PC-9 (cell line): ENCODE measurements around the gene DUS1L. TPM values are rescaled to one million over a fixed set of nuclear protein-coding genes. Genes with fewer than 3 reads are reported as not detected.

ENCODE experiments used
- BruUV-seq: library from RNA; stranded (reverse); fragments of 400-500 nt; replicated peaks from 2 replicates; lab custom pipeline; 2021; lab: Mats Ljungman, UMichigan
- CTCF ChIA-PET: fragments of 300-600 bp; sonication (Branson Sonifier 250); formaldehyde crosslinking; loops from one replicate; lab custom pipeline; 2022; ENCODE audit warnings: antibody characterized with exemption; lab: Charles Lee
- POLR2A ChIA-PET: fragments of 300-600 bp; sonication (Branson Sonifier 250); formaldehyde crosslinking; loops from one replicate; lab custom pipeline; 2022; ENCODE audit warnings: antibody characterized with exemption; ENCODE audit not compliant: unreplicated experiment; lab: Charles Lee
- DNase-seq, 2 experiments: peaks; one replicate each; pipeline versions ENCODE4 v3.0.0 to v3.0.0-alpha.2; 2015 to 2022; ENCODE audit warnings: mixed read lengths in 1 of 2
- H2AFZ ChIP-seq: fragments of 200-600 bp; sonication (generic); 2 replicates; pipeline ENCODE4 v1.8.1; 2017; ENCODE audit warnings: antibody characterized with exemption
- H3F3A ChIP-seq: fragments of 200-600 bp; sonication (generic); 2 replicates; pipeline ENCODE4 v1.8.1; 2017; ENCODE audit warnings: antibody characterized with exemption, mild to moderate bottlenecking, low read depth; ENCODE audit not compliant: insufficient read depth
- H3K27ac ChIP-seq: fragments of 200-600 bp; sonication (generic); 2 replicates; pipeline ENCODE4 v1.6.1; 2016; ENCODE audit warnings: mixed run types
- H3K27me3 ChIP-seq: fragments of 200-600 bp; sonication (generic); 2 replicates; pipeline ENCODE4 v1.6.1; 2016; ENCODE audit warnings: low read depth, mixed run types; ENCODE audit not compliant: insufficient read depth
- H3K36me3 ChIP-seq: fragments of 200-600 bp; sonication (generic); 2 replicates; pipeline ENCODE4 v1.6.1; 2016; ENCODE audit warnings: low read depth, mixed run types
- H3K4me1 ChIP-seq: fragments of 200-600 bp; sonication (generic); replicated peaks from 2 replicates; pipeline ENCODE4 v1.6.1; 2016; ENCODE audit warnings: mixed run types; ENCODE audit not compliant: insufficient read depth
- H3K4me2 ChIP-seq: fragments of 200-600 bp; sonication (generic); 2 replicates; pipeline ENCODE4 v1.6.1; 2017; ENCODE audit warnings: mixed run types
- H3K4me3 ChIP-seq: fragments of 200-600 bp; sonication (generic); 2 replicates; pipeline ENCODE4 v1.6.1; 2016; ENCODE audit warnings: mixed run types
- H3K79me2 ChIP-seq: fragments of 200-600 bp; sonication (generic); 2 replicates; pipeline ENCODE4 v1.6.1; 2017; ENCODE audit warnings: low read depth, mixed run types
- H3K9me2 ChIP-seq: fragments of 200-600 bp; sonication (generic); 2 replicates; pipeline ENCODE4 v1.8.1; 2017; ENCODE audit warnings: mild to moderate bottlenecking; ENCODE audit not compliant: insufficient read depth
- H3K9me3 ChIP-seq: fragments of 200-600 bp; sonication (generic); 2 replicates; pipeline ENCODE4 v1.8.1; 2016; ENCODE audit warnings: low read depth; ENCODE audit not compliant: insufficient read depth
- H4K20me1 ChIP-seq: fragments of 200-600 bp; sonication (generic); 2 replicates; pipeline ENCODE4 v1.8.1; 2017; ENCODE audit not compliant: insufficient read depth
- EZH2 ChIP-seq: fragments of 200-600 bp; sonication (generic); IDR thresholded peaks from 2 replicates; pipeline ENCODE4 v1.8.0; 2017; ENCODE audit warnings: antibody characterized with exemption, low read depth
- intact Hi-C: fragments of 100-400 bp; cut with micrococcal nuclease; formaldehyde crosslinking; loops from one replicate; pipeline ENCODE4 v1.10.0; 2022; ENCODE audit not compliant: unreplicated experiment
- total RNA-seq: library from RNA; stranded (reverse); gene quantifications from 2 replicates; pipeline ENCODE4 v1.2.3, GENCODE V29; 2021
- TF ChIP-seq, protein P1 (sequence below): fragments of 200-600 bp; sonication (generic); conservative IDR thresholded peaks from 2 replicates; pipeline ENCODE4 v1.6.1; 2017; ENCODE audit warnings: mixed run types, antibody characterized with exemption, mild to moderate bottlenecking, moderate library complexity

DUS1L gene
- total RNA-seq, 1 experiment from 2014 or later = 138 TPM

DNA sequence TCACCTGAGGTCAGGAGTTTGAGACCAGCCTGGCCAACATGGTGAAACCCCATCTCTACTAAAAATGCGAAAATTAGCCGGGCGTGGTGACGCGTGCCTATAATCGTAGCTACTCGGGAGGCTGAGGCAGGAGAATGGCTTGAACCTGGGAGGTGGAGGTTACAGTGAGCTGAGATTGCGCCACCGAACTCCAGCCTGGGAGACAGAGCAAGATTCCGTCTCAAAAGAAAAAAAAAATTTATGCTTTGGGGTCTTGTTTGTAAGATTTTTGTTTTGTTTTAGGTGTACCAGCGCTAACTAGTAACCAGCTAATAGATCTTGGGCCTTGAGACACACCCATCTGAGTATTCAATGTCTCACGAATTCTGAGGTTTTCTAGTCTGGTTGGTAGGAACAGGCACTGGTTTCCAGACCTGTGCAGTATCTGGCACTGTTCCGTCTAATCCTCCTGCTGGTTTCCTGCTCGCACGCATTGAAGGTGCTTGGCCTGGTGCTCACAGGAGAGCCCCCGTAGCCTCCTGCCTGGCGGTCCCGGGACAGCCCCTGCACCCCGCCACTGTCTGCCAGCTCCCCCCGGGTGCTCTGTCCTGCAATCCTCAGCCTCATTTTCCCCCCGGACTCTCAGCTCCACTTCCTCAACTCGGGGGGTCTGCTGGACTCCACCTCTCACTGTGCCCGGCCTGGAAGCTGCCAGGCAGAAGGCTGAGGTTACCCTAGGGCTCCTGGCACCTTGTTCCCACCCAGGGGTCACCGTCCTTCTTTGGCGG, 10.6 kb upstream of the DUS1L start:
- H3K9me2 ChIP-seq = no peaks in the 10 kb centered on the region
- H3F3A ChIP-seq = peaks cover 20% of the 10 kb centered on the region
- intact Hi-C loops = no loop called here
- peaks cover 13% of the 10 kb centered on the region for H4K20me1 ChIP-seq
- H3K4me2 ChIP-seq = no peak overlapping the region
- TF ChIP-seq, protein P1, sequence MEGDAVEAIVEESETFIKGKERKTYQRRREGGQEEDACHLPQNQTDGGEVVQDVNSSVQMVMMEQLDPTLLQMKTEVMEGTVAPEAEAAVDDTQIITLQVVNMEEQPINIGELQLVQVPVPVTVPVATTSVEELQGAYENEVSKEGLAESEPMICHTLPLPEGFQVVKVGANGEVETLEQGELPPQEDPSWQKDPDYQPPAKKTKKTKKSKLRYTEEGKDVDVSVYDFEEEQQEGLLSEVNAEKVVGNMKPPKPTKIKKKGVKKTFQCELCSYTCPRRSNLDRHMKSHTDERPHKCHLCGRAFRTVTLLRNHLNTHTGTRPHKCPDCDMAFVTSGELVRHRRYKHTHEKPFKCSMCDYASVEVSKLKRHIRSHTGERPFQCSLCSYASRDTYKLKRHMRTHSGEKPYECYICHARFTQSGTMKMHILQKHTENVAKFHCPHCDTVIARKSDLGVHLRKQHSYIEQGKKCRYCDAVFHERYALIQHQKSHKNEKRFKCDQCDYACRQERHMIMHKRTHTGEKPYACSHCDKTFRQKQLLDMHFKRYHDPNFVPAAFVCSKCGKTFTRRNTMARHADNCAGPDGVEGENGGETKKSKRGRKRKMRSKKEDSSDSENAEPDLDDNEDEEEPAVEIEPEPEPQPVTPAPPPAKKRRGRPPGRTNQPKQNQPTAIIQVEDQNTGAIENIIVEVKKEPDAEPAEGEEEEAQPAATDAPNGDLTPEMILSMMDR = no peak
- TF ChIP-seq EZH2 = no peak
- H3K27ac ChIP-seq = no peak overlapping the region
- H2AFZ ChIP-seq = no peak overlapping the region
- H3K9me3 ChIP-seq = no peaks in the 10 kb centered on the region
- BruUV-seq = TSS peak; percentile 11
- no peaks in the 10 kb centered on the region for H3K36me3 ChIP-seq
- H3K27me3 ChIP-seq = no peaks in the 10 kb centered on the region
- no peak for DNase-seq
- H3K79me2 ChIP-seq = no peaks in the 10 kb centered on the region
- H3K4me1 ChIP-seq = no peaks in the 10 kb centered on the region
- CTCF ChIA-PET = interaction anchor here (0.7 kb wide), 1 partner anchor 507 kb away, joined by 4 read pairs; no protein-coding TSS in a partner anchor
- POLR2A ChIA-PET = no interaction called here
- H3K4me3 ChIP-seq = no peak overlapping the region

GRCh38 chr17:82073446-82073845, 7.8 kb upstream of the DUS1L start:
- H2AFZ ChIP-seq = no peak overlapping the region
- TF ChIP-seq EZH2 = no peak
- TF ChIP-seq, protein P1 = no peak
- BruUV-seq = no TSS peak
- no peaks in the 10 kb centered on the region for H4K20me1 ChIP-seq
- no peak for DNase-seq
- no peaks in the 10 kb centered on the region for H3K4me1 ChIP-seq
- no peak overlapping the region for H3K27ac ChIP-seq
- H3K4me2 ChIP-seq = no peak overlapping the region
- intact Hi-C loops = no loop called here
- no peaks in the 10 kb centered on the region for H3K27me3 ChIP-seq
- peaks cover 13% of the 10 kb centered on the region for H3F3A ChIP-seq
- no peaks in the 10 kb centered on the region for H3K9me3 ChIP-seq
- no peaks in the 10 kb centered on the region for H3K9me2 ChIP-seq
- ChIA-PET CTCF (no interaction called here), POLR2A (interaction anchor here (0.7 kb wide), 1 partner anchor 22 kb away, joined by 10 read pairs; no protein-coding TSS in a partner anchor)
- no peak overlapping the region for H3K4me3 ChIP-seq
- H3K79me2 ChIP-seq = no peaks in the 10 kb centered on the region
- H3K36me3 ChIP-seq = no peaks in the 10 kb centered on the region

- H3K79me2 ChIP-seq = no peaks in the 10 kb centered on the region
- H3K36me3 ChIP-seq = no peaks in the 10 kb centered on the region
- H3K4me3 ChIP-seq = no peak overlapping the region
- no peak overlapping the region for H3K4me2 ChIP-seq
- H3K9me2 ChIP-seq = no peaks in the 10 kb centered on the region
- H3K27me3 ChIP-seq = no peaks in the 10 kb centered on the region
- H3K27ac ChIP-seq = no peak overlapping the region
- intact Hi-C loops = no loop called here
- no peaks in the 10 kb centered on the region for H4K20me1 ChIP-seq
- ChIA-PET POLR2A (no interaction called here), CTCF (no interaction called here)
- BruUV-seq = no TSS peak
- H3F3A ChIP-seq = peaks cover 13% of the 10 kb centered on the region
- TF ChIP-seq, protein P1 = no peak
- TF ChIP-seq EZH2 = no peak
- H3K4me1 ChIP-seq = no peaks in the 10 kb centered on the region
- H2AFZ ChIP-seq = no peak overlapping the region
- no peak for DNase-seq
- H3K9me3 ChIP-seq = no peaks in the 10 kb centered on the region
Measured at GRCh38 chr17:82072827-82073226, 7.2 kb upstream of the DUS1L start.
